ENCODE results near the gene TASOR2. TPM values are rescaled to one million over a fixed set of nuclear protein-coding genes. Genes with fewer than 3 reads are reported as not detected.
A peak's percentile ranks its signal among the peaks of the same experiment; 100 is the strongest.

Gene TASOR2
- total and polyA plus RNA-seq, 9 of the 15 experiments (the other 6 are each of a cell fraction or from before 2014, with no cell fraction given): 12.7 to 75.3 (median 52.3) TPM

DNA sequence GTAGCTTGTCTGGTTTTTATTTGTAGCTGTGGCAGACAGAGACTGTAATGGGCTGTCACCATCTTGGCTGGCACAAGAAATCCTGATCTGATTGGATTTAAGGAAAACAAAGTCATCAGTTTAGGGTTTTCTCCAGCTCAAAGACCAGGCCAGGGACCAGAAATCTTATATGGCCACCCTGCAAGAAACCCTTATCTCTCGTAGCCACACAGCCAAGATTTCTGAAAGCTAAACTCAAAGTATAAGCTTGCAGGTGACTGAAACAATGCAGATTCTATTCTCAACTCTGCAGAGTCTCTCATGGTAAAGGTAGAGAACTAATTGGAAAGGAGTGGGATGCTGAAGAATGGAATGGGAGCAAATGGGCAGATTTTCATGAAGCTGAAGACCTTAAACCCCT lies 15.0 kb upstream of the TASOR2 start:
- FAIRE-seq (no peak), DNase-seq (ENCODE audit: extremely low read depth in 1 of 4, low spot score in 3 of 4) (peak in 3 of 4 experiments; percentile 4 to 43 (median 42)), ATAC-seq (no peak)
- peaks cover 17% of the 10 kb centered on the region; the same call in 2 of the 3 replicates for H3K79me2 ChIP-seq (ENCODE audit: control insufficient read depth, insufficient read depth, low read length)
- no peaks in the 10 kb centered on the region for H3K36me3 ChIP-seq (ENCODE audit: control insufficient read depth, insufficient read depth, low read length)
- ChIA-PET POLR2A (interaction anchor here (0.7 to 1.6 kb wide), 3 partner anchors 15 to 309 kb away, joined by 4 to 6 read pairs (median 6); partner anchors contain the start of gene TASOR2), CTCF (ENCODE audit: low intra/inter-chr PET ratio) (no interaction called here)
- intact Hi-C loops (cut with micrococcal nuclease): no loop called here
- BruUV-seq (replicated peaks): no TSS peak
- in situ Hi-C loops (cut with MboI): no loop called here
- H3K9ac ChIP-seq (ENCODE audit: insufficient read depth in 1 of 2, low read depth in 2 of 2, low read length in 2 of 2): no peak overlapping the region
- H3K9me3 ChIP-seq (replicated peaks; ENCODE audit: control insufficient read depth, insufficient read depth, low read depth, low read length): peaks cover 2% of the 10 kb centered on the region; the same call in 1 of the 2 replicates
- no peak overlapping the region for H2AFZ ChIP-seq (ENCODE audit: low read depth, low read length)
- H3K4me3 ChIP-seq: no peak overlapping the region
- WGBS (ENCODE audit: insufficient coverage, low coverage, missing lambda C conversion rate): 5% methylated on average over 1 of the region's 1 CpG
- H3K27me3 ChIP-seq (ENCODE audit: control insufficient read depth in 2 of 2, insufficient read depth in 2 of 2, low read length in 2 of 2): no peaks in the 10 kb centered on the region; a peak in 1 of 5 replicates
- no peak overlapping the region for H3K27ac ChIP-seq (ENCODE audit: extremely low read depth, low read depth, low read length)
- no peaks in the 10 kb centered on the region for H3K9me1 ChIP-seq (ENCODE audit: control insufficient read depth, insufficient read depth, low read length)
- no peaks in the 10 kb centered on the region for H4K20me1 ChIP-seq (replicated peaks; ENCODE audit: control insufficient read depth, insufficient read depth, low read length)
- no peak overlapping the region for H3K4me2 ChIP-seq (ENCODE audit: insufficient read depth, low read length)
- H3K4me1 ChIP-seq (replicated peaks in 1 of 2; ENCODE audit: control insufficient read depth in 2 of 2, insufficient read depth in 2 of 2, low read length in 2 of 2): peaks cover 5 to 11% of the 10 kb centered on the region in 2 experiments; a peak in 4 of 5 replicates
- TF ChIP-seq, protein P1, sequence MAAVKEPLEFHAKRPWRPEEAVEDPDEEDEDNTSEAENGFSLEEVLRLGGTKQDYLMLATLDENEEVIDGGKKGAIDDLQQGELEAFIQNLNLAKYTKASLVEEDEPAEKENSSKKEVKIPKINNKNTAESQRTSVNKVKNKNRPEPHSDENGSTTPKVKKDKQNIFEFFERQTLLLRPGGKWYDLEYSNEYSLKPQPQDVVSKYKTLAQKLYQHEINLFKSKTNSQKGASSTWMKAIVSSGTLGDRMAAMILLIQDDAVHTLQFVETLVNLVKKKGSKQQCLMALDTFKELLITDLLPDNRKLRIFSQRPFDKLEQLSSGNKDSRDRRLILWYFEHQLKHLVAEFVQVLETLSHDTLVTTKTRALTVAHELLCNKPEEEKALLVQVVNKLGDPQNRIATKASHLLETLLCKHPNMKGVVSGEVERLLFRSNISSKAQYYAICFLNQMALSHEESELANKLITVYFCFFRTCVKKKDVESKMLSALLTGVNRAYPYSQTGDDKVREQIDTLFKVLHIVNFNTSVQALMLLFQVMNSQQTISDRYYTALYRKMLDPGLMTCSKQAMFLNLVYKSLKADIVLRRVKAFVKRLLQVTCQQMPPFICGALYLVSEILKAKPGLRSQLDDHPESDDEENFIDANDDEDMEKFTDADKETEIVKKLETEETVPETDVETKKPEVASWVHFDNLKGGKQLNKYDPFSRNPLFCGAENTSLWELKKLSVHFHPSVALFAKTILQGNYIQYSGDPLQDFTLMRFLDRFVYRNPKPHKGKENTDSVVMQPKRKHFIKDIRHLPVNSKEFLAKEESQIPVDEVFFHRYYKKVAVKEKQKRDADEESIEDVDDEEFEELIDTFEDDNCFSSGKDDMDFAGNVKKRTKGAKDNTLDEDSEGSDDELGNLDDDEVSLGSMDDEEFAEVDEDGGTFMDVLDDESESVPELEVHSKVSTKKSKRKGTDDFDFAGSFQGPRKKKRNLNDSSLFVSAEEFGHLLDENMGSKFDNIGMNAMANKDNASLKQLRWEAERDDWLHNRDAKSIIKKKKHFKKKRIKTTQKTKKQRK (IDR thresholded peaks at IDR 0.05; ENCODE audit: borderline replicate concordance, low read depth, low read length): no peak
- TF ChIP-seq BHLHE40 (IDR thresholded peaks at IDR 0.05; ENCODE audit: low read length) (peak; percentile 42; the same call in 1 of the 2 replicates), HDAC1 (IDR thresholded peaks at IDR 0.05) (peak in 1 of 2 experiments; percentile 66; a peak in 2 of 4 replicates), FOXO4 (CRISPR knock-in tag; IDR thresholded peaks at IDR 0.05) (no peak), ARID1B (IDR thresholded peaks at IDR 0.05) (peak; percentile 71), RCOR1 (IDR thresholded peaks at IDR 0.05; ENCODE audit: borderline replicate concordance in 1 of 2, low read depth in 2 of 2, low read length in 2 of 2) (peak in 1 of 2 experiments; percentile 71; a peak in 2 of 4 replicates), SOX6 (IDR thresholded peaks at IDR 0.05) (peak; percentile 63), ZNF165 (CRISPR knock-in tag; IDR thresholded peaks at IDR 0.05; ENCODE audit: borderline replicate concordance) (no peak), TEAD4 (IDR thresholded peaks at IDR 0.05; ENCODE audit: low read length) (peak; percentile 59), TEAD4 (CRISPR knock-in tag; IDR thresholded peaks at IDR 0.05; ENCODE audit: borderline replicate concordance) (no peak), NFATC3 (IDR thresholded peaks at IDR 0.05) (no peak), CBFA2T3 (IDR thresholded peaks at IDR 0.05) (peak; percentile 82), DPF2 (IDR thresholded peaks at IDR 0.05) (0 out of 2 replicates have a peak, but pooled peaks have one; percentile 36), TAL1 (IDR thresholded peaks at IDR 0.05) (peak; percentile 78), TCF3 (CRISPR knock-in tag; IDR thresholded peaks at IDR 0.05) (peak; percentile 65), RBM17 (IDR thresholded peaks at IDR 0.05; ENCODE audit: borderline replicate concordance, low read depth, low read length) (no peak), ZNF75A (CRISPR knock-in tag; IDR thresholded peaks at IDR 0.05) (no peak), HDAC2 (IDR thresholded peaks at IDR 0.05) (peak; percentile 69), ZNF830 (CRISPR knock-in tag; IDR thresholded peaks at IDR 0.05) (no peak), ZNF695 (CRISPR knock-in tag; IDR thresholded peaks at IDR 0.05) (no peak)
- TF ChIP-seq, protein P2, sequence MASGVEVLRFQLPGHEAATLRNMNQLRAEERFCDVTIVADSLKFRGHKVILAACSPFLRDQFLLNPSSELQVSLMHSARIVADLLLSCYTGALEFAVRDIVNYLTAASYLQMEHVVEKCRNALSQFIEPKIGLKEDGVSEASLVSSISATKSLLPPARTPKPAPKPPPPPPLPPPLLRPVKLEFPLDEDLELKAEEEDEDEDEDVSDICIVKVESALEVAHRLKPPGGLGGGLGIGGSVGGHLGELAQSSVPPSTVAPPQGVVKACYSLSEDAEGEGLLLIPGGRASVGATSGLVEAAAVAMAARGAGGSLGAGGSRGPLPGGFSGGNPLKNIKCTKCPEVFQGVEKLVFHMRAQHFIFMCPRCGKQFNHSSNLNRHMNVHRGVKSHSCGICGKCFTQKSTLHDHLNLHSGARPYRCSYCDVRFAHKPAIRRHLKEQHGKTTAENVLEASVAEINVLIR (CRISPR knock-in tag; IDR thresholded peaks at IDR 0.05): no peak

Data from K562 (cell line).